GM18508 (cell line): ENCODE results near the gene ILDR2.

Source experiments
- ATAC-seq: cut with Tn5 transposase; IDR thresholded peaks from one replicate; pipeline ENCODE4 v1.9.1; 2021; ENCODE audit warnings: moderate number of reproducible peaks; ENCODE audit not compliant: insufficient read depth, unreplicated experiment

ILDR2 gene

DNA sequence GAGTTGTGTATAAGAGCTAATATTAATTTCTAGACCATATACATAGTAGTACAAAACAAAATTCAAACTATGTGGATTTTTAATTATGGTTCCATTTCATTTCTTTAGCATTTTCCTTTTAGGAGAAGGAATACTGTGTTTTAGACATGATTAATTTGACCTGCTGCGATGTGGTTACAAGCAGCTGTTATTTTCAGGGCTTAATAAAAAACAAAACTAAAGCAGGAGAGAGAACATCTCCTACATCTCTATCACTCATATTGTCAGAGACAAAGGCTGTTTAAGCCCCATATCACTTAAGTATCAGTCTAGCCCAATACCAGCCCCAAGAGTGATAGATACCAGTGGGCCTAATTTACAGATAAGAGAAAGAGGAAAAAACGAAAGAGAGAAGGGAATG lies 47.6 kb downstream of the ILDR2 start:
- no peak for ATAC-seq

DNA sequence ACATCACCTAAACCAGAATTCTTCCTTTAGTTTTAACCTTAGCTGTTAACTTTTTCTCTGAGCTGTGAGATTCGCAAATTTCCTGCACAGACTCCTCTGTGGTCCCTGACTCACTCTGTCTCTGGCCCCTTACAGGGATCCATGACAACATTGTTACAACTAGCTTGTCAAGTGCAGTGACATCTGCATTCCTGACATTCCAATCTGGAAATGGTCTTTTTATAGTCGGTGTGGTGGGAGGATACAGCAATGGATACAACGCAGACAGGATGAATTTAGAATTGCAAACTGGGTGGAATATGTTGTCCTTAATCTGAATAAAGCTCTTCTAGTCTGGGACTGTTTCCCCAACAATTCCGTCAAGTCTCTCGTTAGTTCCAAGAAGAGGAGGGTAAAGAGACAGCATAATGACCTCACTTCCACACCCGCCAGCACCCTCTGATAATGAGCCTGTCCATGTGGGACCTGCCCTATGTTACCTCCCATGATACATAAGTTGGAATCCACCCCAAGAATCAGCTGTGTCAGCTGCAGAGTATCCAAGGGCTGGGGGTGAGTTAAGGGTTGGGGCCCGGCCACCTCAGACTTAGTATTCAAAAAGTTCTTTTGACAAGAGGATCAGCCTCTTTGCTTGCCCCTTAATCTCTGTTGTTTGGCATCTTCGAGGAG lies 49.4 kb downstream of the ILDR2 start:
- no peak for ATAC-seq

DNA sequence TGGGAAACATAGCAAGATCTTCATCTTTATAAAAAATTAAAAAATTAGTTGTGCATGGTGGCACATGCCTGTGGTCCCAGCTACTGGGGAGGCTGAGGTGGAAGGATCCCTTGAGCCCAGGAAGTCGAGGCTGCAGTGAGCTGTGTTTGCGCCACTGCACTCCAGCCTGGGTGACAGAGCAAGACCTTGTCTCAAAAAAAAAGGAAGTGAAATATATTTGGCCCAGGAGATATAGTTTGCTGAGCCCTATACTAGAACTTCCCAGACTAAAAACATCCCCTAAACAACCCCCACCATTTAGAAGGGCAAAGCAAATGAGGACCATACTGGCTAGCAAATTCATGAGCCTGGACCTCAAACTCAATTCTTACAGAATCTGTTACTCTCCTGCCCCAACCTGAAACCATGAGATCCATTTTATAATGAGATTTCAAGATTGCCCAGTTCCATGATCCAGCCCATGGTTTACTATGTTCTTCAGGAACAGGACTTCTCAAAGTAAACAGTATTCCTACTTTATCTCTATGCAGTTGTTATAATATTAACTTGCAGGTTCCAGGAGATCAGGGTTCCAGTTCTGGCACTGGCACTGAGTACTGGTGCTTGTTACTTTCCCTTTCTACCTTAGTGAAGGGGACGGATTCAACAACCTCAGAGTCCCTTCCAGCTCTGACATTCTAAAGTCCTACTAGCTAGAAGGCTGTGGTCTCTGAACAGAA lies 50.4 kb downstream of the ILDR2 start:
- peak; percentile 61 for ATAC-seq

DNA sequence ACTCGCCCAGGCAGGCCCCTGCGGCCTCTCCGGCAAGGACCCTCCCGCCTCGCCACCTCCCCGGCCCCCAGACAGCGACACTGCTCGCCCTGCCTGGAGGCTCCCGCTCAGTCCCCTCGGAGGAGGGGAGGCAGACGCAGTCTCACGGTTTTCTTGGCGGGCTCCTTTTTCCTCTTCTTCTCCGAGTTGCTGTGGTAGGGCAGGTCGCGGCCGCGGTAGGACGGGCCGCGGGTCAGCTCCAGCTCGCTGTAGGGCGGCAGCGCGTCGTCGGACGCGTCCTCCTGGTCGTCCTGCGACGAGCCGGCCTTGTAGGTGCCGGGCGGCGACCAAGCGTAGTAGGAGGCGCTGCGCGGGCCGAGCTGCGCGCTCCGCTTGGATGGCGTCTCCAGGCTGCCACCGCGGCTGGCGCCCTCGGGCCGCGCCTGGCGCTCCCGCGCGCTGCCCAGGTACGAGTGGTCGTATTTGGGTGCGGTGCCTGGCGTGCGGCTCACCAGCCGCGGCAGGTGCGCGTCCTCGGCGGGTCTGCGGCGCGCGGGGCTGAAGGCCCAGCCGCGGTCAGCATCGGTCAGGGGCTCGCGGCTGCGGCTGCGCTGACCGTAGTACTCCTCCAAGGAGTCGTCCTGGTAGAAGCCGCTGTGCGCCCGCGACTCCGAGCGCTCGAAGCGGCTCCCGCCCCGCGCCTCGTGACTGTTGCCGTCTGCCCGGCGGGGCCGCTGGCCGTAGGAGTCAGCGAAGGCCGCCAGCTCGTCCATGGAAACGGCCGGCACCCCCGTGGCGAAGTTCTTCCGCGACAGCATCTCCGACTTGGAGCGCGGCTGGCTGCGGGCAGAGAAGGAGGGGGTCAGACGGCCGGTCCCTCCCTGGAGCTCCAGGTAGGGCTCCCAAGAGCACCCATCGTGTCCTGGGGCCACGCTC lies 54.5 kb downstream of the ILDR2 start:
- ATAC-seq, result no peak

DNA sequence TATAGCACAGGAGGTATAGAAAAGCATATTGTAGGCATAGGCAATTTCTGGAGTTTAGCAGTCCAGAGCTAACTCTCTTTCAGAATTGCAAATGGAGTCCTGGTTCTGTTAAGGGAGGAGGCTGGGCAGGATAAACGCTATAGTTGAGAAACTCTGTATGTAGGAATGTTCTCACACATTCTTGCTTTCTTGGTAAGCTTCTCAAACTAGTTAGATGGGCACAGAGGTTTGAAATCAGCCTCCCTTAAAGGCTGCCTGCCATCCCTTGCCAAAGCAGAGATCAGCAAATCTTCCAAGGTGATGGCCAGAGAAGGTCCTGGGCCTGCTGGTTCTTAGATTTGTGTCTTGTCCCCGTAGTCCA lies 56.4 kb downstream of the ILDR2 start:
- no peak for ATAC-seq

DNA sequence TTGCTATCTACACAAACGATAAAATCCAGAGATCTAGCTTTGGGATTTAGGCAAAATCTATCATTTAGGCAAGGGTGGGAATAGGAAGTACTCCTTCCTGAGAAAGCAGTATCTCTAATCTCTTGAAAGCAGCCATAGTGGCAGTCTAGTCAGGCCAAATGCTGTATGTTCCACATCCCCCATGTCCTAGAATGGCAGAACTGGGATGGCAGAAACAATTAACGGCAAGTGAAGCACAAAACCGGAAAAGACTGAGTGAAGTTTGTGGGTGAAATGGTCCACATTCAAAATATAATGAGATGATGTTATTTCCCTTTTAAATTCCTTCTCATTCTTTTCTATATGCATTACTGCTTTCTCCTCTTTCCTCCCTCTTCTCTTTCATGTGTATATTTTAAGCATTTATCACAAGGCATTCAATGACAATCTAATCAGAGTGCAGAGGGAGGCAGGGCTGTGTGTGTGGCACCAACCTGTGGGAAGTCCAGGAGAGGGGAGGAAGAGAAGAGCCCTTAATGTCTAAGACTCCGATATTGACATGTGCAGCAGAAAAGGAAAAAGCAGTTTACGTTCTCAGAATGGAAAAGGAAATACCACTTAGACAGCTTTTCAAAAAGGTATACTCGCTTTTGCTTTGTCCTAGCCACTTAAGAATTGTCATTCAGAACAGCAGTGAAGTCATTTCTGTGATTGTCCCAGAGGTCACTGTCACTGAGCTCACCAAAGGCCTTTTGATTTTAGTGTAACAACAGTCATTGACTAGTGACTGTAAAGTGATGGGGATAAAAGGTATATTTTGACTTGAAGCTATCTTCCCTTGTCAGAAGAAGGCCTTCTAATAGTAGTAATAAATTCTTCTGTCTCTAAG lies 57.0 kb downstream of the ILDR2 start:
- ATAC-seq, result no peak

DNA sequence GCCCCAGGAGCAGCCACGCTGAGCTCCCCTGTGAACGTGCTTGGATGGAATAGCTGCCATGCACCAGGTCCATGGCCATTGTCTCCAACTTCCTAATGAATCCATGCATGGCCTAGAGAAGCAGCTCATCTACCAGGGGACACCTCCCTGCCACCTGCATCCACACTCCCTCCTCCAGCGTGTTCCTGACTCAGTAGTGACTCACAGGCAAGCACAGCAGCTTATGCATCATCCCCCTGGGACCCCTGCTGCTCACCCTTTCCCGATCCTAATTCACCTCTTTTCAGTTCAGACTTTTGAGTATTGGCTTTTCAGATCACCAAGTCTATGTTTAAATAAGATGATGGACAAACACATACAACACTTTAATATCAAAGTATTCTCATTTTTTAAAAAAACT lies 59.4 kb downstream of the ILDR2 start:
- ATAC-seq, result no peak

DNA sequence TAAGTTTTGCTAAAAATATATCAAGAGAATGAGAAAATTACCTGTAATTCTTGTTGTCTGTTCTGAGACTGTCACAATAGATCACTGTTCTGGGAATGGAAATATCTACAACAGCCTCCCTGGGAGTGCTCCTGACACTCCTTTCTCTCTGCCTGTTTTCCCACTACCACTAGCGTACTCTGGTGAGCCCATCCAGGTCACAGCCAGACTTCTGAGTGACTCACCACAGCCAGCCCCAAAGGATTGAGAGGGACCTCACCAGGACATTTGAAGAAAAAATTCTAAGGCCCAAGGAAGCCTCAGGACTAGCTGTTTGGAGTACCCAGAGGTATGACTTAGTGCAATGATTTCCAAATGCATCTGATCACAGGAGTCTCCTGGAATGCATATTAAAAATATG lies 60.3 kb downstream of the ILDR2 start:
- no peak for ATAC-seq

DNA sequence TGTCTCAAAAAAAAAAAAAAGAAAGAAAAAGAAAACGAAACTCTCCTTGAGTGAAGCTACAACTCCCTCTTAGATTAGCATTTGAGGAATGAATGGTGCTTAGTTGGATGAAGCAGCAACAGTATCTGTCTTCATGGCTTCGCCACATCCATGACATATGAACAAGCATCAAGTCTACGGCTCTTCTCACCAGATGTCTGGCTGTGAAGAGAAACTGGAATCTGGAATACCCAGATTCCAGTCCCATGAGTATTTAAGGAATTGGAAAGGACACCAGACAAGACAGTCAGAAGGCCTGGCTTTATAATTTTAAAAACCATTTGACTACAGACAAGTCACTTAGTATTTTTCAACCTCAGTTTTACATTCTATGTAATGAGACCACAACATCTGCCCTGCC lies 61.2 kb downstream of the ILDR2 start:
- no peak for ATAC-seq

DNA sequence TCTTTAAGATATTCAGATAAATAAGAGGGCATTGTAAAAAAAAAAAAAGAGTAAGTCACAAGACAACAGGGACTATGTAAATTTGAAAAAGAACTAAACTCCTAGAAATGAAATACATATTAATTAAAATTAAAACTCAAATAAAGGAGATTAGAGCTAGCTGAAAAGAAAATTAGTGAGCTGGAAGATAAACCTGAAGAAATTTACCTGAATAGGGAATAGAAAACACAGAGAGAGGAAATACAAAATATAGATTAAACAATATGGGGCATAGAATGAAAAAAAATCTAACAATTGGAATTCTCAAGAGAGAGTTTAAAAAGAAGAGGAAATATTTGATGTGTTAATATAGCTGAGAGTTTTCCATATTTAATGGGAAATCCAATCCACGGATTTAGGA lies 63.7 kb downstream of the ILDR2 start:
- ATAC-seq, result no peak

DNA sequence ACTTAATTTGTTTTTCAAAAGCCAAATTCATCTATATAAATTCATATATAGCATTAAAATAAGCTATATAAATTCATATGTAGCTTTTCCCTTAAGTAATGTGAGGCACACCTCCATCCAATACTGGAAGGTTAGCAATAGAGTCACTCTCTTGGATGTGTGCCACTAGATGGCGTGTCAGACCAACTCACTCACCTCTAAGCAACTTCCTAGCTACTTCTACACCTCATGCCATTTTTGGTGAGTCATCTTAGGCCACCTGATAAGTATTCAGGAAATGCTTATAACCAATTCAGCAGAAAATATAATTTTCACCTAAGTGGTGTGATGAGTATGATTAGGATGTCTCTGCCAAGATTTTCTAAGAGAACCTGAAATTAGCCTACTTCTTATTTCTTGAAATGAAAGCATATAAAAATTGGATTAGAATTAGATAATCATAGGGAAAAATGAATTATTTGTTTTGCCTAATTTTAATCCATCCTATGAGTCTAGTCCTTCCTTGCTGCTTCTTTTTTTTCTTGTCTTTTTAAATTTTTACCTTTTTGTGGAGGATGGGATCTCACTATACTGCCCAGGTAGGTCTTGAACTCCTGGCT lies 64.8 kb downstream of the ILDR2 start:
- peak; percentile 93 for ATAC-seq

DNA sequence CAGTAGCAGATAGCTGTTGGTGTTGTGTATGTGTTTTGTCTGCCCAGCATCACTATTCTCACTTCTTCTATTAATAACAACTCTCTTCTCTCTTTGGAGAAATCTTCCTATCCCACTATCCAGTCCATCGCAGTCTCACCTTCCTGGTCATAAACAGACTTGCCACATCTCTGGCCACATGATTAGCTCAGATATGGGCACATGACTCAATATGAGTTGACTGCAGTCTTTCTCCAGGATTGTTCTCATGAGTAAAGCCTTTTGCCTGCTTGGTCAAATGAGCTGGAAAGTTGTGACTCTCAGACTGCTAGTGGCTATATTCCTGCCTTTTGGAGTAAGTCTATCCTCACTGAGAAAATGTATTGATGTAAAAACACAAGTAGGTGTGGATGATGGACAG lies 66.4 kb downstream of the ILDR2 start:
- no peak for ATAC-seq

DNA sequence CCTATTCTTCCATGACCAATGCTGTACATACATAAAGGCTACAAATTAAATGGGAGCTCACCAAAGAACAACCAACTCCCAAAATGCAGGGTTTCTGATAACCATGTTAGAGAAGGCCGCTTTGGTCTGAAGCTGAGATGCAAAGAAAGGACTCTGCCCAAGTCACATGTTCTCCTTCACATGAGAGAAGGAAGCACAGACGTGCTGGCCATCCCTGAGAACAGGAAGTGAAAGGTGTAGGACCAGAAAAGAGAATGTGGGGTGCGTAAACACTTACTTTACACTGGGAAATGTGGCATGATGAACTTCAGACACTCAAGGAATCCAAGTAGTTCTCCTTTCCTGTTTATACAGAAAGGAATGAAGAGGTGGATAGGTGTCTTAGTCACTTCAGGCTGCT lies 67.6 kb downstream of the ILDR2 start:
- ATAC-seq, result no peak

DNA sequence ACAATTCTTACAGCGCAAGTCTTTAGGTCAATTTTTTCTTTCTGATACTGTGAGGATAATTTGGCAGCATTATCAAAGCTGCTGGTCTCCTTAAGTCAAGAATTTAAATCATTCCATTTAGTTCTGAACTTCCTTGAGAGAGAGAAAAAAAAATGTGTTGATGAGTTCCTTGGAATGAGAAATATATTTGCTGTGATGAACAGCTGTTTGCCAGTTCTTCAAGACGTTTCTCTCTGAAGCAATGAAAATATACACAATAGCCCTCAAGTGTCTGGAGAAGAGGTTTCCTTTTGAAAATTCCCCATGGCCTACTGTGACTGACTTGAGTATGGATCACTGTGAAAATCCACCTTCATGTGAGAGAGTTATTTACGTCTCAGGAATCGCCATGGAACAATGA lies 68.3 kb downstream of the ILDR2 start:
- ATAC-seq, result no peak

DNA sequence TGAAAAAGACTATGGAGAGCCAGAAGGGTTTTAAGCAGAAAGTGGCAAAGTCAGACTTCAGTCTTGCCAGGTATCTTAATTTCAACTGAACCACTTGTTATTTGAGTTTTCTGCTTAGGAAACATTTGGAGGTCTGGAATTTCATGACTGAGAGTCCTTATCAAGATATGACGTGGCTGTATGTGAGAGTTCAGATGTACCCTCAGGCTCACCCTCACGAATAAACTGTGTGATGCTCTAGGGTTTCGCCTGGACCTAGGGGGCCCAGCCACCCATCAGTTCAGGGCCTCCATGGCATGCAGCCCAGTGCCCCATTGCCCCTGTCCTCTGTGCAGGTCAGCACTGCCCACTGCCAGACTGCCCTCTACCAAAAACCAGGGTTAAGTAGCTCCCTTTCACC lies 68.7 kb downstream of the ILDR2 start:
- ATAC-seq, result no peak

DNA sequence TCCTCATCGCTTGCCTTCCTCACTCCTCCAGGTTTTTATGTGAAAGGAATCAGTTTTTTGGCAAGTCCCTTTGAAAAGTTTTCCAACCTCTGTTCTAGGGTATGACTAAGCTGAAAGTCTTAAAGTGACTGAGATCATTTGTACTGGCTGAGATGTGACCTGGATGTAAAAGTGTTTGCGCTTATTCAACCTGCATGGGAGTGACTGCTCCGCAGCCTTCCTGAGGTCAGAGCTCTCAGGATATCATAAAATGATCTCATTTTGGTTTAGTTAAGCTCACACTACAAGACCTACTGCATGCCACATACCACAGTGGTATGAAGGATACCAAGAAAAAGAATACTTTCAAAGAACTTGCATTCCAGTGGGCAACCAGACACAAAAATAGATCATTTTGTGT lies 69.4 kb downstream of the ILDR2 start:
- ATAC-seq, result no peak

DNA sequence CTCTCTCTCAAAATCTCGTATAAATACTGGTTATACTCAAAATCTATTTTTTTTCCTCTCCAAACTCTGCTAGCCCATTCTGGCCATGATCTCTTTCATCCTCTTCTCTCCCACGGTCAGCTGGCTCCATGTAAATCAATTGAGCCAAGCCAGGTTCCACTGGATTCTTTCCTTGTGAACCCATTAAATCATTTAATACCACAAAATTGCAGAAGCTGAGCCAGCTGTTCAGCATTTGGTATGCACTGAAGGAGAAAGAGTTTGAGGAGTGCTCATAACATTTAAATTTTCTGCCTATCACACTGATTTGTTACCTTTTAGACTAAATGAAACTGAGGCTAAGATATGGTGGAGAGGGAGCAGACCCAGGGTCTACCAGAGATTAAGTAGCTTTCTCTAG lies 70.2 kb downstream of the ILDR2 start:
- ATAC-seq, result no peak

DNA sequence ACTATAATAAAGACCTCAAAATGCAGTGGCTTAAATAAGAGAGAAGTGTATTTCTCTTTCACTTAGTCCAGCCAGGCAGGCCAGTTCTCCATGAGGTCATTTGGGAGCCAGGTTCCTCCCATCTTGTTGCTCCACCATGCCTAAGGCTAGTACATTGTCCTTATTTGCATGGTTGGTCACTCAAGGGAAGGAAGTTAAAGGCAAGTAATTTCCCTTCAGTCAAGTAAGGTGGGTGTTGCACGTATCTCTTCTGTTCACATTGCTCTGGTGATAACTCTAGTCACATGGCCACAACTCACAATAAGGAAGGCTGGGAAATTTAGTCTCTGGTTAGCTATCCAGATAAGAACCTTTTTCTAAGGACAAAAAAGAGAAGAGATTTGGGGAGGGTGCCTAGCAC lies 72.1 kb downstream of the ILDR2 start:
- ATAC-seq, result no peak

DNA sequence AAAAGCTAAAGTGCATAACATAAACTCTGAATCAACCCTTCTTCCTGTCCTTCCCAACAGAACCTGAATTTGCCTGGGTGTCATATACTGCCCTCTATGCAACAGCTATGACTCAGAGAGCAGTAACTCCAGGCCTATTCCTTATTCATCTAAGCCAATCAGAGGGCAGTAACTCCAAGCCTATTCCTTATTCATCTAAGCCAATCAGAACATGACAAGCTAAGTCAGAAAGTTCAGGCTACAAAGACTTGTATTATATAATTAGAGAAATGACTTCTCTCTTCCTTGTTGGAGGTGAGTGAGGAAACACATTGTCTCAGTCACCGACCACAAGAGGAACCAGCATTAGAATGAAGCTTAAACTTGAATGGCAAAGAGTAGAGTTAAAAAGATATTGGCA lies 73.1 kb downstream of the ILDR2 start:
- ATAC-seq, result no peak

DNA sequence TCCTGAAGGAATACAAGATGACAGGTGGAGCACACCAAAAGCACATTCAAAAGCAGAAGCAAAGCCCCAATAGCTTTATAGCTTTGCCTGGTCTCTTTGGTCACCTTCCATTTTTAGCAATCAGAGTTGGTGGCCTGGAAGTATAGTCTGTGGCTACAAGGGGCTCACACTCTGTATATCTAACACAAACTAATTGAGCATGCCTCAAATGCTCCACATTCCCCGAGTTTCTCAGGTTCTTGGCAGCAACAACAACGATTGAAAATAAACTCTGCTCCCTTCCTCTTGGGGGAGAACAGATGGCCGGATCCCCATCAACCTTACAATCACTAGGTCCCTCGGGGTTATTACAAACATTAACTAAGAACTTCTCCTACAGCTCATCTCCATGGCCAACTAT lies 74.4 kb downstream of the ILDR2 start:
- no peak for ATAC-seq
